Measurements from ENCODE around the gene CCDC192.

CCDC192 gene

DNA sequence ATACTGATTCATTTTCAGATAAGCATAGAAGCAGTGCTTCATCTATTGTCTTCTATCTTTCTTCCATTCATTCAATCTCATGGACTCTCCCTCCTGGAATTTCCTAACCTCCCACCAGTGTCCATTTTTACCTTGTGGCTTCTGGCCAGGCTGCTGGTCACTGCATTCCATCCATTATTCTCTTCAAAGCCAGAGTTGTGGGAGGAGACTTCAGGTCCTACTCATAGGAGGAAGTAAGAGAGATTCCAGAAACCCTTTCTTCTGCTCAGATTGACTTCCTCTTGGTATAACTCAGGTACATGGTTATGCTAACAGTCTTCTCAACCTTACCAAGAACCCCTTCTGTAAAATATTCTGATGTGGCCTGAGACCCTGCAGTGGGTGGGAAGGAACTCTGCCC is 227.1 kb downstream of the CCDC192 start:
- TF ChIP-seq EZH2phosphoT487 (conservative IDR thresholded peaks at IDR 0.05; ENCODE audit: low read length): no peak
- TF ChIP-seq CTCF (IDR thresholded peaks at IDR 0.05; ENCODE audit: insufficient read depth, low read length, poor library complexity, severe bottlenecking): no peak

GRCh38 chr5:127931396-127931795 is 228.2 kb downstream of the CCDC192 start:
- no peak overlapping the region for H3K9ac ChIP-seq (ENCODE audit: low read length)
- H4K20me1 ChIP-seq (ENCODE audit: low read depth, low read length): no peaks in the 10 kb centered on the region
- TF ChIP-seq EZH2phosphoT487 (conservative IDR thresholded peaks at IDR 0.05; ENCODE audit: low read length) (no peak), CTCF (IDR thresholded peaks at IDR 0.05; ENCODE audit: insufficient read depth, low read length, poor library complexity, severe bottlenecking) (no peak)
- H3K4me2 ChIP-seq (ENCODE audit: low read depth, low read length, poor library complexity, severe bottlenecking): no peak overlapping the region
- no peaks in the 10 kb centered on the region for H3K79me2 ChIP-seq (ENCODE audit: insufficient read depth, low read length)
- no peaks in the 10 kb centered on the region for H3K27me3 ChIP-seq (ENCODE audit: low read length)
- H2AFZ ChIP-seq (ENCODE audit: low read depth, low read length, severe bottlenecking): no peak overlapping the region
- H3K9me2 ChIP-seq (replicated peaks; ENCODE audit: insufficient read depth, low read length): no peaks in the 10 kb centered on the region
- H3K27ac ChIP-seq (ENCODE audit: low read depth, low read length): no peak overlapping the region
- H3K9me3 ChIP-seq (ENCODE audit: insufficient read depth, low read length): no peaks in the 10 kb centered on the region
- H3K4me3 ChIP-seq (ENCODE audit: insufficient read depth, low read length, poor library complexity, severe bottlenecking): no peak overlapping the region
- no peaks in the 10 kb centered on the region for H3F3A ChIP-seq (ENCODE audit: insufficient read depth)
- no peaks in the 10 kb centered on the region for H3K36me3 ChIP-seq (ENCODE audit: low read length)

More for the DNA sequence above, 227.1 kb downstream of the CCDC192 start:
- Histone ChIP-seq H3K9me3 (ENCODE audit: insufficient read depth, low read length) (no peaks in the 10 kb centered on the region), H3K27ac (ENCODE audit: low read depth, low read length) (no peak overlapping the region), H3K4me2 (ENCODE audit: low read depth, low read length, poor library complexity, severe bottlenecking) (no peak overlapping the region), H3F3A (ENCODE audit: insufficient read depth) (no peaks in the 10 kb centered on the region), H3K27me3 (ENCODE audit: low read length) (no peaks in the 10 kb centered on the region), H3K79me2 (ENCODE audit: insufficient read depth, low read length) (no peaks in the 10 kb centered on the region), H2AFZ (ENCODE audit: low read depth, low read length, severe bottlenecking) (no peak overlapping the region), H3K36me3 (ENCODE audit: low read length) (no peaks in the 10 kb centered on the region), H3K9me2 (replicated peaks; ENCODE audit: insufficient read depth, low read length) (no peaks in the 10 kb centered on the region), H4K20me1 (ENCODE audit: low read depth, low read length) (no peaks in the 10 kb centered on the region), H3K4me3 (ENCODE audit: insufficient read depth, low read length, poor library complexity, severe bottlenecking) (no peak overlapping the region), H3K9ac (ENCODE audit: low read length) (no peak overlapping the region)

- H3K9me3 ChIP-seq (ENCODE audit: insufficient read depth, low read length): no peaks in the 10 kb centered on the region
- H3K36me3 ChIP-seq (ENCODE audit: low read length): no peaks in the 10 kb centered on the region
- no peak overlapping the region for H3K4me2 ChIP-seq (ENCODE audit: low read depth, low read length, poor library complexity, severe bottlenecking)
- no peaks in the 10 kb centered on the region for H3K9me2 ChIP-seq (replicated peaks; ENCODE audit: insufficient read depth, low read length)
- H3K79me2 ChIP-seq (ENCODE audit: insufficient read depth, low read length): no peaks in the 10 kb centered on the region
- H3K9ac ChIP-seq (ENCODE audit: low read length): no peak overlapping the region
- no peaks in the 10 kb centered on the region for H3K27me3 ChIP-seq (ENCODE audit: low read length)
- H4K20me1 ChIP-seq (ENCODE audit: low read depth, low read length): no peaks in the 10 kb centered on the region
- no peak for TF ChIP-seq EZH2phosphoT487 (conservative IDR thresholded peaks at IDR 0.05; ENCODE audit: low read length)
- no peak for TF ChIP-seq CTCF (IDR thresholded peaks at IDR 0.05; ENCODE audit: insufficient read depth, low read length, poor library complexity, severe bottlenecking)
- H2AFZ ChIP-seq (ENCODE audit: low read depth, low read length, severe bottlenecking): no peak overlapping the region
- H3K4me3 ChIP-seq (ENCODE audit: insufficient read depth, low read length, poor library complexity, severe bottlenecking): no peak overlapping the region
- H3F3A ChIP-seq (ENCODE audit: insufficient read depth): no peaks in the 10 kb centered on the region
- no peak overlapping the region for H3K27ac ChIP-seq (ENCODE audit: low read depth, low read length)
Measured at GRCh38 chr5:127933348-127933747, 230.2 kb downstream of the CCDC192 start.

Data from SU-DHL-6 (cell line).